ENCODE data around the gene BCL2L1.
A peak's percentile ranks its signal among the peaks of the same experiment; 100 is the strongest.
"Not testable (repeated sequence)": the region's sequence is repeated elsewhere in the genome, so short reads cannot be mapped to it uniquely, and the experiment has no call there.

BCL2L1 gene

DNA sequence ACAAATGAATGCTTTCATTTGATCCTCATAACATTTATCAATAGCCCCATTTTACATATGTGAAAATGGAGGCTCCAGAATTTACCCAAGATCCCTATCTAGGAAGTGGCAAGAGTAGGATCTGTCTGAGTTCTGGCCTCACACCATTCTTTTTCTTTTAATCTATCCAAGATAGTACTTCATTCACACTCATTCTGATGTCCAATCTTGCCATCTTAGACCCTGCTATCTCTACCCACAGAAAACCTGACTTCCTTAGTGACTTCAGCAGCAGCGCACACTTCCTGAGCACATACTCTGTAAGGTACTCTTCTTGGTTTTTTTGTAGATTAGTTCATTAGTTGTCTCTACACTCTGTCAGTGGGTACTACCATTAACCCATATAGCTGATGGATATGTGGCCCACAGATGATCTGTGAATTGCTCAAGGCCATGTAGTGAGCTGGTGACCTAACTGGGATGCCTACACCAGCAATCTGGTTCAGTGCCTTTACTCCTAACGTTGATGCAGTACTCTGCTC lies 48.7 kb downstream of the BCL2L1 start:
- no peak for DNase-seq

DNA sequence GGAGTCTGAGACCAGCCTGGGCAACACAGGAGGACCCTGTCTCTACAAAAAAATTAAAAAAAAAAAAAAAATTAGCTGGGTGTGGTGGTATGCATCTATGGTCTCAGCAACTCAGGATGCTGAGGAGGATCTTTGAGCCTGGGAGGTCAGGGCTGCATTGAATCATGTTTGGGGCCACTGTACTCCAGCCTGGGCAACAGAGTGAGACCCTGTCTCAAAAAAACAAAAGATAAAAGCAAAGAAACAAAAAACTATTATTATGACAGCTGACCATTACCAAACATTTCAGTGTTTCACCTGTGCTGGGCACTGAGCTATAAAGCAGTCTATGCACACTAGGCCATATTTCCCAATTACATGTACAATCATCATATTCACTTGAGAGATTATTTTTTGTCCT lies 49.2 kb downstream of the BCL2L1 start:
- DNase-seq, result no peak

DNA sequence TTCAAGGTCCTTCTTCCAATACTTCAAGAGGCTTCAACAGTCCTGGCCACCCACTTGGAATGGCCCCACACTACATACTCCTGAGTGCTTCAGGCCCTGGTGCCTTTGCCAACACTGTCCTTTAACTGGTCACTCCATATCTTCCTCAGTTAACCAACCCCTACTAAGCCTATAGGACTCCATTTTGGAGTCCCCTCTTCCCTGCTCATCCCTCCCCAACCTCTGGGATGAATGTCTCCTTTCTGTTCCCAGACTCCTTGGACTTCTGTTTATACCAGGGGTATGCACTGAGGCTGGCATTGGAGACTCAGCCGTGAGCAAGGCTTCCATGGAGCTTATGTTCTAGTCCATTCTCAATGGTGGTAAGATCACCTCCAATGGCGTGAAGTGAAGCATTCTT lies 51.3 kb downstream of the BCL2L1 start:
- DNase-seq, result no peak

DNA sequence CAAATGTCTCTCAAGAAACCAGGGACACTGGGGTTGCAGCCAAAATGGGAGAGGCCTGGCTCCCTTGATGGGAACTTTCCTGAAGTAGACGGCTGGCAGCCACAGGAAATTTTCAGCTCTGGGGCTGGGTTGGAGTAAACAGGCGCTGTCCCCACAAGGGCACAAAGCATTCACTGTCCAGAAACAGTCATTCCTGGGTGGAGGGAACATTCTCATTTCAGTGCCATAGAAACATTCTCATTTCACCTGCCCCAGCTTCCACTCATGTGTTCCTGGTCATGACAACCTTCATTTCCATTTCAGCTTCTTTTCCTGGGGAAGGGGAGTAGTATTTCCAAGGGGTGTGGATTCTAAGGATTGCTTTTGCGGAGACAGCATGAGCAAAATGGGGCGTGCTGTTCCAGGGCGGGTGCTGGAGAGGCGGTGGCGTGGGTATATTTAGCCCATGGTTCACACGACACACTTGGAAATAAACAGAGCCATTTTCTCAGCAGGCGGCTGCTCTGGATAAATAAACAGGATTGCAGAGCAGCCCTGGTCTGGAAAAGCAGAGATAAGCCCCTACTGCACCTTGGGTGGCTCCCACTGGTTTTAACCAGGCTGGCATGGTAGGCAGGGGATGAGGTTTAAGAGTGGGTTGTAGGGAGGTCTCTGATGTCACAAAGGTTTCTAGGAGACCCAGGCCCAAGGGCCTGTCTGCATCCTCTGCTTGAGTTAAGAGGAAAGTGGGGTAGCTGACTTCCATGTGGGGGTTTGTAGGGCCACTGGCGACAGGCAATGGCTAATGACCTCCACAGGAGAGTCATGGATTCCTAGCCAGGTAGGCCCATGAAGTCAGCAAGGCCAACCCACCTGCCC lies 52.1 kb downstream of the BCL2L1 start:
- DNase-seq, result no peak

DNA sequence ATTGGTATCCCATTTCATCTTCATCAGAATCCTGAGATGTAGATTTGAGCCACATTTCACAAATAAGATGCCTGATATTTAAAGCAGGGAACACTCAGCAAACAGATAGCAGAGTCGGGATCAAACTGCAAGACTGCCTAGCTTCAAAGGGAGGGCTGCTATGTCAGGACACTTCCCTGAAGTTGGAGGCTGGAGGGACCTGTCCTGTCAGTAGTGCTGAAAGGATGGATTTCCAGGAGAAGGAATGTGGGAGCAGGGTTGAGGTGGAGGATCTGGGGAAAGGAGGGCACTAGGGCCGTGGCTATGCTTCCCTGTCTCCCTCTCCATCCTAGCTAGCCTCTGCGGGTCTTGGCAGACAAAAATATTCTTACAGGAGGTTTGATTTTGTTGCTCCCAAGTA lies 52.8 kb downstream of the BCL2L1 start:
- no peak for DNase-seq

DNA sequence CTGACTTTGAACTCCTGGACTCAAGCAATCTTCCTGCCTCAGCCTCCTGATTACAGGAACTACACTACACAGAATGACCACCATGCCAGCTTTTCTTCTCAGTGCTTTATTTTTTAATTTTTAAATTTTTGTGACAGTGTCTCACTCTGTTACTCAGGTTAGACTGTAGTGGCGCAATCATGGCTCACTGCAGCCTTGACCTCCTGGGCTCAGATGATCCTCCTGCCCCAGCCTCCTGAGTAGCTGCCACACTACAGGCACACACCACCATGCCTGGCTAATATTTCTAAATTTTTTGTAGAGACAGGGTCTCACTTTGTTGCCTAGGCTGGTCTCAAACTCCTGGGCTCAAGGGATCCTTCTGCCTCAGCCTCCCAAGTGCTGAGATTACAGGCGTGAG lies 53.7 kb downstream of the BCL2L1 start:
- DNase-seq, result not testable (repeated sequence)

DNA sequence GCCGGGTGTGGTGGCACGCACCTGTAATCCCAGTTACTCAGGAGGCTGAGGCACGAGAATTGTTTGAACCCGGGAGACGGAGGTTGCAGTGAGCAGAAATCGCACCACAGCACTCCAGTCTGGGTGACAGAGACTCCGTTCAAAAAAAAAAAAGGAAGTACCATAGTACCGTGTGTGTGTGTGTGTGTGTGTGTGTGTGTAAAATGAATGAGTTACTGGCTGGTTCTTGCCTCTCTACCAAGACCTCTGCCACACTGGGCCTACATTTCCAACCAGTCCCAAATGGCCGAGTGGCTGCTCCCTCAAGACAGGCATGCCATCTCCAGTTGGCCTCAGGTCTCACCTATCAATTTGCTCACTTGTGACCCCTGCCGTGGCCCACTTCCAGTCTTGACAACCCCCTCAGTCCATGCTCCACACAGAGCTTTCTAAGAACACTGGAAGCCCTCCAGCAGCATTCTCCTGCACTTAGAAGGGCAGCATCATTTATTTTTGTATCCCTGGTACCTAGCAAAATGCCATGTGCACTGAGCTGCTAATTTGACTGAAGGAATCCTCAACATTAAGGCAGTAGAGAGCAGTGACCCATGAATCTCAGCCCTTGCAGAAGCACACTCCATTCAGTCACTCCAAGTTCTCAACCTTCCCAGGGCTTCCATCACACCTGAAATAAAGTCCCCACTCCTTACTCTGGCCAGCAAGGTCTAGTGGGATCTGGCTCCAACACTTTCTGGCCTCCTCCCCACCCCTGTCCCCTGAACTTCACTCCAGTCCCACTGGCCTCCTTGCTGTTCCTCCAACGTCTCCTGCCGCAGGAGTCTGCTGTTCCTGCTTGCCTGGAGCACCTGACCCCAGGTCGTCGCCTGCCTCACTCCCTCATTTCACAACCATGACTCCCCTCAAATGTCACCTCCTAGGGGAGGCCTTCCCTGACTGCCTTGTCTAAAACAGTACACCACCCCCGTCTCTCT lies 55.1 kb downstream of the BCL2L1 start:
- no peak for DNase-seq

DNA sequence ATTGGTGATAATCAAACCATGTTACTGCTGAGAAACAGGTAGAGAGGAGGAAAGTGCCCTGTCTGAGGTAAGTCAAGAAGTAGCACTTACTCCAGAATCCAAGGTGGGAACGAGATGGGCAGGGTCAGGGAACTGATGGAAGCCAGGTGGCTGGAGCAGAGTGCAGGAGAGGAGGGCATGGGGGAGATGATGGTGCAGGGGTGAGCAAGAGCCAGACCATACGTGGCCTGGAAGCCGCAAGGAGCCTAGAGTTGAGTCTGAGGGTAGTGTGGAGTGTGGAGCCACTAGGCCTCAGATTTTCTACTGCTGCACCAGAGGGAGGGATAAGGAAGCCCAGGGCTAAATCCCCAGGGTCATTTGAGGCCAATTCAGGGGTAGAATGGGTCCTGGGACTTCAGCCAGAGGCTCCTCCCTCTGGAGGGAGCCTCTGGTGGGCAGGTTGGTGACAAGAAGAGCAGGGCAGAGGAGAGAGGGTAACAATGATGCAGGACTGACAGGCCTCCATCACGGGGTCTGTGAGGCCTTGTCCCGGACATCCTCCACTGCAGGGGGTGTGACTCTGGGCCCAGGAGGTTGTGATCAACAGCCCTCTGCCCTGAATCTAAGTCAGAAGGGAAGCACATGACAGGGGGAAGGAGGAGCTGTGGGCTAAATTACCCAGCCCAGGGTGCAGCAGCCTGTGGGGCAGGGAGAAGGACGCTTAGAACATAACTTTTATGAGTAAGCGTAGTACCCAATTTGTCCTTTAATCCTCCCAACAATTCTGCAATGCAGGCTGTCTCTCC lies 56.2 kb downstream of the BCL2L1 start:
- DNase-seq, result no peak

DNA sequence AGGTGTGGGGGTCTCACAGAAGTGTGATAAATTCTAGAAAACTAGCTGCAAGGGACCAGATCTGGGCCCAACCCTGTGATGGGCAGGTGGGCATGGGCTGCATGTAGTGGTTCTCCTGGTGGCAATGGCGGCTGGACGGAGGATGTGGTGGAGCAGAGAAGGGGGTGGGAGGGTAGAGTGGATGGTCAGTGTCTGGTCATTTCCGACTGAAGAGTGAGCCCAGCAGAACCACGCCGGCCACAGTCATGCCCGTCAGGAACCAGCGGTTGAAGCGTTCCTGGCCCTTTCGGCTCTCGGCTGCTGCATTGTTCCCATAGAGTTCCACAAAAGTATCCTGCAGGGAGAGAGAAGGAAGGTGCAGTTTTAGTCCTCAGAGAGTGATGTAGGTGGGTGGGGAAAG lies 56.9 kb downstream of the BCL2L1 start:
- no peak for DNase-seq

DNA sequence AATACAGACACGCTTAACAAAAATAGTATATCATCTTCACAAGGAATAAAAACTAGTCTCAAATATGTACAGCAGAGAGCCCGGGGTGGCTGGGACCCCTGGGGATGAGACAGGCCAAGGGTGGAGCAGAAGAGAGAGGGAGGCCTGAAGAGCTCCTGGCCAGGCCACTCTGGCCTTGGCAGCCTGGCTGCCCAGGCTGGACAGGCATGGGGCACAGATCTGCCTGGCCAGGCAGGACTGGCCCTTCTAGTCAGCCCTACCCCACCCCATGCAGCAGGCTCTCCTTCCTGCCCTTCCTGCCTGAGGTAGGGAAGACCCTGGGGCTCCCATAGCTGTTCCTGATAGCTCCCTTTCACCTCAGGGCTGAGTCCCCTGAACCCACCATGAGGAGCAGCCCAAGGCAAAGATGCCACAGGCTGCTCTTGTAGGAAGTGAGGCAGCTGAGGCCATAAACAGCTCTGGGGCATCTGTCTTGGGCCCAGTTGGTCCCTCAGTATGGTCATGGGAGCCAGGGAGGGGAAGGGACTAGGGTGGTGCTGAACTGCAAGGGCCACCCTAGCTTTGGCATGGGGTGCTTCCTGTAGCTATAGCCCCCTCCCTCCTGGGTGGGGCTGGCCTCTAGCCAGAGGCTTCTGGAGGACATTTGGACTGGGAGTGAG lies 57.8 kb downstream of the BCL2L1 start:
- DNase-seq, result no peak

DNA sequence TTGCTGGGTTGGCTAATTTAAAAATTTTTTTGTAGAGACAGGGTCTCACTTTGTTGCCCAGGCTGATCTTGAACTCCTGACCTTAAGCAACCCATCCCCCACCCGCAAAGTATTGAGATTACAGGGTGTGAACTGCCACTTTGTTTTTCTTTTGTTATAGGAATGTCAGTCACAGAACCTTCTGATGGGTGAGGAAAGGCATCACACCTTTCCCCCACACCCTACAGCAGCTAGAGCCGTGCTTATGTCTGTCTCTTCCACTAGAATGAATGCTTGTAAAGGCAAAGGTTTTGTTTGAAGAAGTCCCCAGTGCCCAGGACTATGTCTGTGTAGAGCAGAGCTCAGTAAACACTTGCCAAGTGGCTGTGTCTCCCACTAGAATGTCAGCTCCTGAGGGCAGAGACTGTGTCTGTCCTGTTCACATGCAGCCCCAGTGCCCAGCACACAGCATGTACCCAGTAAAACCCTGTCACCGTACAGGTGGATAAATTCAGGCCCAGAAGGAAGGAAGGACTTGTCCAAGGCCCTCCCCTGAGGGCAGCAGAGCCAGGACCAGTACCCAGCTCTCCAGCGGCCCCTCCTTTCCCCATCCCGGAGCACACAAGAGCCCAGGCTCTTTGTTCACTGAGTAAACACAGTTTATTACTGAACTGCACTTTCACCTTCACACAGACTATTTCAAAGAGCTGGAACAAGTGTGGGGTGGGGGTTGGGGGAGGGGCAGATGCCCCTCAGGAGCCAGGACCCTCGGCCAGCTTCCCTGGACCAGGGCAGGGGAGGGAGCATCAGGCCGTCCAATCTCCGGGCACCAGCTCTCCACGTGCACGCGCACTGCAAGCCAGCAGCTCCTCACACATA lies 58.6 kb downstream of the BCL2L1 start:
- DNase-seq, result peak; percentile 46

DNA sequence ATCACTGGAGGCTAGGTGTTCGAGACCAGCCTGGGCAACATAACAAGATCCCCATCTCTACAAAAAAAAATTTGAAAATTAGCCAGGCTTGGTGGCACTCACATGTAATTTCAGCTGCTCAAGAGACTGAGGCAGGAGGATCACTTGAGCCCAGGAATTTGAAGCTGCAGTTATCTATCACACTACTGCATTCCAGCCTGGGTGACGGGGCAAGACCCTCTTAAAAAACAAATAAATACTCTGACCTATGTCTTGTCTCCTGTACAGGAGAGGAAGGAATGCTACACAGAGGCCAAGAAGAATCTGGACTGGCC lies 59.2 kb downstream of the BCL2L1 start:
- no peak for DNase-seq

DNA sequence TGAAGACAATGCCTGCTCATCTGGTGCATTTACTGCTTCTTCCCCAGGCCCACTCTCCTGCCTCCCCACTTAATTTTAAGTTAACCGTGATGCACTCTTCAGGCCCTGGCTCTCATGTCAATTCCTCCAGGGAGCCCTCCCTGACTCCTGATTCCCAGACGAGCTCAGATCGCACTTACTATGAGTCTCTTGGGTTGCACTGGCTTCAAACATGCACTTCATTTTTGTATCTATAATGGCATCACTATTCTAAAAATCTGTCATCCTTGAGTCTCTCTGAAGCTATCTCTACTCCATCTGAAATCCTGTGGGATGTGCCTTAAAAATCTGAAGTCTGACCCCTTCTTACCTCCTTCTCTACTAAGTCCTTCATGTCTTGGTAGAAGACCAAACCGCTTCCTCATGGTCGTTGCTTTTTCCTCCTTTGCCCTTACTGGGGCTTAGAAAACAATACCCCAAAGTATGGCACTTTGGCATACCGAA lies 60.3 kb downstream of the BCL2L1 start:
- no peak for DNase-seq

DNA sequence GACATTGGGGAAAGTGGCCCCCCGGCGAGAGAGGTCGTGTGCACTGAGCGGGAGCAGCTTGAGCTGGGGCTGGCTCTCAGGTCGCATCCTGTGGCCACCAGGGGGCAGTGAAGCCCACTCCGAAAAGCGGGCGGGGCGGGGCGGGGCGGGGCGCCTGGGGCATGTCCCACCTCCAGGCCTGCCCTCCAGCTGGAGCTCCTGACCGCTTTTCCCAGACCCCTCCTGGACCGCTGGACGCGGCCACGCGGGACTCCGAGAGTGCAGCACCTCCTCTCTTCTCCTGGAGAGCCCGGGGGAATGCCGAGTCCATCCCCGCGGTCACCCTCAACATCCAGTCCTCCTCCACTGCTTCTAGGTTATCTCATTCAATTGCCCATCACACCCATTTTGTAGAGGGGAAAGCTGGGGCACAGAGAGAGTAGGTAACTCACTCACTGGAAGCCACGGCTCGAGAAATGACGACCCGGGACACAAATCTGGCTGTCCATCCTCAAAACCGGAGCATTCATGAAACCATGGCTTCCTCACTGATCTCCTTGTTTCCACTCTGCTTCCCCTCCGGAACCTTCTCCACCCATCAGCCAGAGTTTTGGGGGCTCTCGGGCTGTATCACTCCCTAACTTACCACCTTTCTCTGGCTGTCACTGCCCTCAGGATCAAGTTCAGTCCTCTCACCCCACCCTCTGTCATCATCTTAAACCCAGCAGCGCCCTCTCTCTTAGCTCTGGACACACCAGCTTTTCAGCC lies 60.9 kb downstream of the BCL2L1 start:
- peak; percentile 69 for DNase-seq

DNA sequence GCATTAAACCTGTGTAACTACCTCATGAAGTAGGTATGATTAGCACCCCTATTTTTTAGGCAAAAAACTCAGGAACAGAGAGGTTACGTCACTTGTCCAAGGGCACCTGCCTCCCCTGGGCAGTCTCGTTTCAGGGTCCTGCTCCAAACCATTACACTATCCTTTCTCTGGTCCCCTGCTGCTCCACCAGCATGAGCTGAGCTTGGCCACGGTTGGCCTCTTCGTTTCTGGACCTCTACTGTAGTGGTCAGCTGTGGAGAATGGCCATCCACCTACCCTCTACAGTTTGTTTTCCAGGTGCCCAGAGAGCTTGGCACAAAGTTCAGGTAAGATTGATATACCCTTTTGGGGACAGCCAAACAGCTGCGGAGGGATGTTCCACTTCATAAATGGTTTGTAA lies 68.1 kb downstream of the BCL2L1 start:
- no peak for DNase-seq

DNA sequence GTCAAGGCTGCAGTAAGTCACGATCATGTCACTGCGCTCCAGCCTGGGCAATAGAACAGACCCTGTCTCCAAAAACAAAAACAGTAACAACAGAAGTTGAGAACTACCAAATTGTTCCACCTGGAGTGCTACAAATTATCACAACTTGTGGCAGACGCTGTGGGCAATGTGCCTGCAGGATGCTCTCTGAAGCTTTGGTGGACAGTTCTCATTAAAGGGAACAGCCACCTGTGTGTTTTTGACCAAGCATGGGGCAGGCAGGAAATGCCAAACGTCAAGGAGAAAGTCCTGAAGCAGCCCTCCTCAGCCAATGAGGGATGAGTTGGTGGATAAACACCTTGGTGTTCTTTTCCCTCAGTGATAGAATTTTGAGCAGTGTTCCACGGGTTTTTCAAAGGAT lies 69.1 kb downstream of the BCL2L1 start:
- DNase-seq, result no peak

DNA sequence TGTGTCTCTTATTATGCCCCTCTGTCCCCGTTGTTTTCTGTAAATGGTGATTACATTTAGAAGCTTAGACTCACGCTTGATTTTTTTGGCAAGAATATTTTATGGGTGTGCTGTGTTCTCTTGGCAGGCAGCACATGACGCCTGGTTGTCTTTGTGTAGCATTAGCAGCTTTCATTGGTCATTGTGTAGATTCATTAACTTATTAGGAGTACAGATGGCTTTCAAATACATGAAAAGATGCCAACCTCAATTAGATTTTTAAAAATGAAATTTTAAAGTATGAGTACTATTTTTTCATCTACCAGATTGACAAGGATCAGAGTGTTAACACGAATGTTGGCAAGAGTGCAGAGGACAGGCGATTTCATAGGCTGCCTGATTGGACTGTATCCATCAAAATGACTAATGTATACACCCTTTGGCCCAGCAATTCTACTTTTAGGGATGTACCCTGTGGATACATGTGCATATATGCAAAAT lies 69.7 kb downstream of the BCL2L1 start:
- DNase-seq, result peak; percentile 82

DNA sequence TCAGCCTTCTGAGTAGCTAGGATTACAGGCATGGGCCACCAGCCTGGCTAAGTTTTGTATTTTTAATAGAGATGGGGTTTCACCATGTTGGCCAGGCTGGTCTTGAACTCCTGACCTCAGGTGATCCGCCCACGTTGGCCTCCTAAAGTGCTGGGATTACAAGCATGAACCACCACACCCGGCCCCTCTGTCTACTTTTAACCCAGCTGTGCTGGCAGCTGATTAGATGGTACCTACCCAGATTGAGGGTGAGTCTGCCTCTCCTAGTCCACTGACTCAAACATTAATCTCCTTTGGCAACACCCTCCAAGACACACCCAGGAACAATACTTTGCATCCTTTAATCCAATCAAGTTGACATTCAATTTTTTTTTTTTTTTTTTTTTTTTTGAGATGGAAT lies 74.6 kb downstream of the BCL2L1 start:
- not testable (repeated sequence) for DNase-seq

DNA sequence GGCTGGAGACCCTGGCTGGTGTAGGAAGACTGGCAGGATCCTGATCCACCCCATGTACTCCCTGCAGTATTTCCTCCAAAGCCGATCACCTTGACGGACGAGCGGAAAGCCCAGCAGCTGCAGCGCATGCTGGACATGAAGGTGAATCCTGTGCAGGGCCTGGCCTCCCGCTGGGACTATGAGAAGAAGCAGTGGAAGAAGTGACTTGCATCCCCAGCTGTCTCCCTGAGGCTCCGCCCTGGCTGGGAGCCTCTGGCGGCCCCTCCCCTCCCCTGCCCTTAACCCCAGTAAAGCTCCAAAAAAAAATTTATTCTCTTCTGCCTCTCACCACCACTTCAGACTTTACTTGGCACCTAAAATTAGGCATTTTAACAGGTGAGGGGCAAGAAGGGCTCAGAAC lies 78.0 kb downstream of the BCL2L1 start:
- no peak for DNase-seq

DNA sequence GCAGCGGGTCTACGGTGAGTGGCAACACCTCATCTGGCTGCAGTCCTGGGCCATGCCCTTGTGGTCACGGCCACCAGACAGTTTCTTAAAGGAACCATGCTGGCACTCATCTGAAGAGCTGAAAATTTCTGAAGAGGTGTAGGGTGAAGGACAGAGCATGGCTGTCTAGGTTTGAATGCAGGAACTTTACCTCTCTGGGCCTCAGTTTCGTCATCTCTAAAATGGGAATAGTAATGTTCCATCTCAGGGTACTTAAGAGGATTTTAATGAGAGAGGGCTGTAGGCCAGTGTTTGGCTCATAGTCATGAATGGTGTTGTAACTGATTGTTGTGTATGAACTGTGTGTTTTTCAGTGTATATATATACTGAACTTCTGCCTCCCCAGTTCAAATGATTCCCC lies 79.1 kb downstream of the BCL2L1 start:
- DNase-seq, result no peak

All from NCI-H1105 (cell line).